ENCODE measurements around the gene SRRM4.

SRRM4 gene

GRCh38 chr12:119050663-119051062, 69.3 kb downstream of the SRRM4 start:
- DNase-seq (ENCODE audit: insufficient read length, low spot score) (no peak), FAIRE-seq (no peak)
- TF ChIP-seq, protein P1, sequence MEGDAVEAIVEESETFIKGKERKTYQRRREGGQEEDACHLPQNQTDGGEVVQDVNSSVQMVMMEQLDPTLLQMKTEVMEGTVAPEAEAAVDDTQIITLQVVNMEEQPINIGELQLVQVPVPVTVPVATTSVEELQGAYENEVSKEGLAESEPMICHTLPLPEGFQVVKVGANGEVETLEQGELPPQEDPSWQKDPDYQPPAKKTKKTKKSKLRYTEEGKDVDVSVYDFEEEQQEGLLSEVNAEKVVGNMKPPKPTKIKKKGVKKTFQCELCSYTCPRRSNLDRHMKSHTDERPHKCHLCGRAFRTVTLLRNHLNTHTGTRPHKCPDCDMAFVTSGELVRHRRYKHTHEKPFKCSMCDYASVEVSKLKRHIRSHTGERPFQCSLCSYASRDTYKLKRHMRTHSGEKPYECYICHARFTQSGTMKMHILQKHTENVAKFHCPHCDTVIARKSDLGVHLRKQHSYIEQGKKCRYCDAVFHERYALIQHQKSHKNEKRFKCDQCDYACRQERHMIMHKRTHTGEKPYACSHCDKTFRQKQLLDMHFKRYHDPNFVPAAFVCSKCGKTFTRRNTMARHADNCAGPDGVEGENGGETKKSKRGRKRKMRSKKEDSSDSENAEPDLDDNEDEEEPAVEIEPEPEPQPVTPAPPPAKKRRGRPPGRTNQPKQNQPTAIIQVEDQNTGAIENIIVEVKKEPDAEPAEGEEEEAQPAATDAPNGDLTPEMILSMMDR (IDR thresholded peaks at IDR 0.05; ENCODE audit: insufficient read depth, missing control alignments): no peak

- no peak for DNase-seq (ENCODE audit: insufficient read length, low spot score)
- FAIRE-seq: no peak
- TF ChIP-seq, protein P1 (IDR thresholded peaks at IDR 0.05; ENCODE audit: insufficient read depth, missing control alignments): no peak
Observed at GRCh38 chr12:119051474-119051873, 70.1 kb downstream of the SRRM4 start.

DNA sequence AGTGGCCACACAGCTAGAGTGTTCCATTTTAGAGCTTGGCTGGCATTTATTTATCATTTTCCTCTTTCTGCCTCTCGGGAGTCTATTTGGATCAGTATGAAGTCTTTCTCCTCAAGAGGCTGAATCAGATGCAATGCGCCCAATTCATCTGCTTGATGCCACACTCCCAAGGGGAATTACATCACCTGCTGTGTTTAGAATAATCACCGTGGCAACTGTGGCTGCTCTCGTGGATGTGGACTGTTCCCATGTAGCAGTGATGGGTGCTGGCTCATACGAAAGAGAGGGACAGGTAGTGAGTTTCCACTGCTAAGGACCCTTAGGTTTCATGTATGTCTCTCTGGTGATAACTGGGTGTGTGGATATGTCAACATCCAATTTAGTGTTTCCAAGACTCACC, 70.7 kb downstream of the SRRM4 start:
- FAIRE-seq (no peak), DNase-seq (ENCODE audit: insufficient read length, low spot score) (no peak)

GRCh38 chr12:119055977-119056376, 74.6 kb downstream of the SRRM4 start:
- TF ChIP-seq, protein P1 (IDR thresholded peaks at IDR 0.05; ENCODE audit: insufficient read depth, missing control alignments): no peak
- DNase-seq (ENCODE audit: insufficient read length, low spot score) (no peak), FAIRE-seq (no peak)

More for the DNA sequence above, 70.7 kb downstream of the SRRM4 start:
- TF ChIP-seq, protein P1 (IDR thresholded peaks at IDR 0.05; ENCODE audit: insufficient read depth, missing control alignments): no peak

GRCh38 chr12:119060847-119061796, 79.8 kb downstream of the SRRM4 start:
- DNase-seq (ENCODE audit: insufficient read length, low spot score) (no peak), FAIRE-seq (no peak)
- TF ChIP-seq, protein P1 (IDR thresholded peaks at IDR 0.05; ENCODE audit: insufficient read depth, missing control alignments): no peak

DNA sequence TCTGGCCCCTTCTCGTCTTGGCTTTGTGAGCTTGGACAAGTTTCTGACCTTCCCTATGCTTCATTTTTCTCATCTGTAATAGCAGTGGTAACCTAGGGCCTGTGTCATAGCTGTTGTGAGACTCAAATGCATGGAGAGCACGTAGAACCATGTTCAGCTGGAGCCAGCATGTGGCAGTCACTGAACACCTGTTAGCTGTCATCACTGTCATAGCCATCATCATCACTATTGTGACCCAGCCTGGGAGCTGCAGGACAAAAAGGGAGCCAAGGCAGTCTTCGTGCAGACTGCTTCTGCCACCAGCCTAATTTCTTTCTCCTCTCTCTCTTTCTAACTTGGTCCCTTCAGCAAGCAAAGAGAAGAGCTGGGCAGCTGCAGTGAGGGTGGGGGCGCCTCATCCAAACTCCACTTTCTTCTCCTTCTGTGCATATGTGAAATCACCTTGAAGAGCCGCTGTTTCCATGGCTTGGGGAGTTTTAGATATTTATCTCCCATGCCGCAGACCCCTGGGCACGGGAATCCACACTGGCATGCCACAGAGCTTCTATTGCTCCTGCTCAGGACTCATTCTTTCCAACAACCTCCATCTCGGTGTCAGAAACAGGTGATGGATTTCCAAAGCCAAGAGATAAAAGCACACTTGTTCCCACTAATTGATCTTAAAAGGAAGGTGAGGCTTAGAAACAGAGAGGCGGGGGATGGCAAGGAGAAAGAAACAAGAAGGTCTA, 87.0 kb downstream of the SRRM4 start:
- no peak for DNase-seq (ENCODE audit: insufficient read length, low spot score)
- FAIRE-seq: no peak
- TF ChIP-seq, protein P1 (IDR thresholded peaks at IDR 0.05; ENCODE audit: insufficient read depth, missing control alignments): no peak

Data from D721Med (cell line).